SW480 (cell line): ENCODE results near the gene LAMC1.
"Not testable (repeated sequence)": the region's sequence is repeated elsewhere in the genome, so short reads cannot be mapped to it uniquely, and the experiment has no call there.

ENCODE experiments used
- DNase-seq: peaks from one replicate; pipeline ENCODE4 v3.0.0-alpha.2; 2016; ENCODE audit warnings: low spot score

The LAMC1 gene

DNA sequence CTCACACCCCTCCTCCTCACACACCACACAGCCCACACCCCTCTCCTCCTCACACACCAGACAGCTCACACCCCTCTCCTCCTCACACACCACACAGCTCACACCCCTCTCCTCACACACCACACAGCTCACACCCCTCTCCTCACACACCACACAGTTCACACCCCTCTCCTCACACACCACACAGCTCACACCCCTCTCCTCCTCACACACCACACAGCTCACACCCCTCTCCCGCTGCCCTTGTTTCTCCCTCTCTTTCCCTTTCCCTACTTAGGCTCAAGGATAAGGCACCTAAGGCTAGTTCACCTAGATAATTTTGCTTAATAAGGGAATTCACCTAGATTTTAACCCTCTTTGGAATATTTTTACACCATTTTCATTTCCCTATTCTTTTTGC, 126.8 kb downstream of the LAMC1 start:
- DNase-seq, result not testable (repeated sequence)

DNA sequence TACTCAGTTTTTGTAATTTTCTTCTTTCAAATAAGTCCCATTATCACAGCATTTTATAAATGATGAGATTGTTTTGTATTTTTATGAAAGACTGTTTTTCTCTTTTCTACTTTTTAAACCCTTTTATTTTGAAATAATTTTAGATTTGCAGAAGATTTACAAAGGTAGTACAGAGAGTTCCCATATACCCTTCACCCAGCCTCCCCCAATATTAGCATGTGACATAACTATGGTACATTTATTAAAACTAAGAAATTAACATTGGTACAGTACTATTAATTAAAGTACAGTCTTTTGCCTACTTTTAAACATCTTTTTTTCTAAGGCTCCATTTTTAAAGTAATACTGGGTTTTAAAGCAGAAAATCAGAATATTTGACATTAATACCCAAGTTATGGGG, 127.2 kb downstream of the LAMC1 start:
- no peak for DNase-seq

DNA sequence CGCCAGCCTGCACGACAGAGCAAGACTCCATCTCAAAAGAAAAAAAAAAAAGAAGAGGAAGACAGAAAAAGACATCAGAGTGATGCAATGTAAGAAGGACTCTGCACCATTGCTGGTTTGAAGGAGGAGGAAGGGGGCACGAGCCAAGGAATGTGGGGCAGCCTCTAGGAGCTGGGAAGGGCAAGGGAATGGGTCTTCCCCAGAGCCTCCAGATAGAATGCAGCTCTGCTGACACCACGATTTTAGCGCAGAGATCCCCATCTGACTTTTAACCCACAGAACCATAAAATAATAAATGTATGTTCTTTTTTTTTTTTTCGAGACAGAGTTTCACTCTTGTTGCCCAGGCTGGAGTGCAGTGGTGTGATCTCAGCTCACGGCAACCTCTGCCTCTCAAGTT, 129.0 kb downstream of the LAMC1 start:
- no peak for DNase-seq

DNA sequence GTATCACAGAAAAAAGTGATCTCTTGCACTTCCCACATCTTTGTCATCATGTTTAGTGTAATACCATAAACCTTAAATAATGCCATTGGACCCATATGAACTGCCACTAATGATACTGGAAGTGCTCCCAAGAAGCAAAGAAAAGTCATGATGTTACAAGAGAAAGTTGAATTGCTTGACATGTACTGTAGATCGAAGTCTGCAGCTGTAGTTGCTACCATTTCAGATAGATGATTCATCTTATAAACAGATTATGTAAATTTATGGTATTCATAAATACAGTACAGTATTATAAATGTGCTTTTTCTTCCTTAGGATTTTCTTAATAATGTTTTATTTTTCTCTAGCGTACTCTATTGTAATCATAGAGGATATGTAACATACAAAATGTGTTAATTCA, 132.7 kb downstream of the LAMC1 start:
- DNase-seq, result no peak

DNA sequence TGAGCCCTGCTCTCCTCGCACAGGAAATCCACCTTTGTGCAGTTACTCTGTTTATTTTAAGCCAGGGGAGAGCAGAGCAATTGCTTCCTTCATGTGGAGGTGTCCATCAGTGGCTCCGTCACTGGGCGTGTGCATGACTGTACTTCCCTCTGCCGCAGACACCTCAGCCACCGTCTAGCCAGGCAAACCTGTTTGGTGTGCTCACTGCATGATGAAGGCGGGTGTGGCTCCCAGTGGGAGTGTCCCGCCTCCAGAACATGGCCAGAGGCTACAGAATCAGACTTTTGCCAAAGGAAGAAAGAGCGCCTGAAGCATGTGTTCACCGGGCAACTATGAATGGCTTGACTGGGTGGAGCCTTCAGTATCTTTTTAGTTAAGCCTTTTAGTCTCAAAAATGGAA, 136.7 kb downstream of the LAMC1 start:
- peak; percentile 89 for DNase-seq

DNA sequence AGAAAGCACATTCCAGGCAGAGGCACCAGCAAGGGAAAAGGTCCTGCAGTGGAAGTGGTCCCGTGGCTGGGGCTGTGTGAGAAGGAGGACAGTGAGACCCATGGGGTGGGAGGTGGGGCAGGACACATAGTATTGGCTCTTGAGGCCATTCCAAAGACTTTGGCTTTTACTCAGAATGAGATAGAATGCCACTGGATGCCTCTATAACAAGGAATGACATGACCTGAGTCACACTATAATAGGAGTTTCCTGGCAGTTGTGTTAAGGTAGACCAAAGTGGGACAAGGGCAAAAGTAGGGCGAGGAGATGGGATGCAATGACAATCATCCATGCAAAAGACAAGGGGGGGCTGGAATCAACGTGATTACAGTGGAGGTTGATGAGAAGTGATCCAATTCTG, 138.2 kb downstream of the LAMC1 start:
- no peak for DNase-seq

DNA sequence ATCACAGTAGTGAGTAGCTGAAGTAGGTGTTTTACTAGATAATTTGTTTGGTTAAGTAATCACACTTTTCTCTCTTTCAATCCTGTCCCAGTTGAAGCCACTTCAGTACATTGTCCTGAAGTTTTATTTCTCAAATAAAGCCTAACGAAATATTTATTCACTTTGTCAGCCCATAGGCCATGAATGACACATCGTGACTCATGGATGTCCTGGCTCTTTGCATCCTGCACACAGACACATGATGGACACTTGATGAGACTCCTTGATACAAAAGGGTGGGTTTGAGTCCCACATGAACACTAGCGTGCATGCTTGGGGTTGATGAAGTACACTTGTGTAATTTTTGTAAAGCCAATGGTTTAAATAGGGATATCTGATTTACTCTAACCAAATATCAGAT, 140.1 kb downstream of the LAMC1 start:
- DNase-seq, result peak; percentile 46

DNA sequence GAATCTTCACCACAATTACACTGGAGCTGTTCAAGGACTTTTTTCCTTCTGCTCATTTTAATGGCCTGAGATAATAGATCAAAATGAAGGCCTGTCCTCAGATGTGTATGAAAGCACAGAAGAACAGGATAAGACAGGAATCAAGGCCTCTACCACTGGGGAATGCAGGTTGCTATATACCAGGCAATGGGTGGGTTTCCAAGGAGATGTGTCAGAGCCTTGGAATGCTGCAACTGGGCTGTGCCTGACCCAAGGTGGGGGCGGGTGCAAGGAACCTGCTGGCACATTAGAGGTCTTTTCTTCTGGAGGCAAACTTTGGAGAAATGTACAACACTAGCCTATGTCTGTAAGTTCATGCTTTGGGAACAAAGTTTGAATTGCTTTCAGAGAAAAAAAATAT, 141.1 kb downstream of the LAMC1 start:
- DNase-seq, result peak; percentile 41

DNA sequence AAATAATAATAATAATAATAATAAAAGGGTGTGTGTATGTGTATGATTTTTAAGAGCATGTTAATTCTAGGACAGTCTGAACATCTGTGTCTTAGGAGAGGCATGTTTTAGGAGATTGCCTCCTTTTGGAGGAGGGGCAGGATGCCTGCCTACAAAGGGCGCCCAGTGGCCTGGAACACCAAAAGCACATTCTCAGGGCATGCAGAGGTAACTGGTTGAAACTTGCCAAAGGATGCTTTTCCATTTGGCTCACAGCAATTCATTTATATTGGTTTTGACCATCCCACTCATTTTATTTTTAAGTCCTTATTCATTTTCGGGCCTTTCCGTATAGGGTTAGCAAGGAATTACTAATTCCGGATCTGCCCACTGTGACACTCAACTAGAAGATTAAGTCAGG, 141.7 kb downstream of the LAMC1 start:
- DNase-seq, result no peak

DNA sequence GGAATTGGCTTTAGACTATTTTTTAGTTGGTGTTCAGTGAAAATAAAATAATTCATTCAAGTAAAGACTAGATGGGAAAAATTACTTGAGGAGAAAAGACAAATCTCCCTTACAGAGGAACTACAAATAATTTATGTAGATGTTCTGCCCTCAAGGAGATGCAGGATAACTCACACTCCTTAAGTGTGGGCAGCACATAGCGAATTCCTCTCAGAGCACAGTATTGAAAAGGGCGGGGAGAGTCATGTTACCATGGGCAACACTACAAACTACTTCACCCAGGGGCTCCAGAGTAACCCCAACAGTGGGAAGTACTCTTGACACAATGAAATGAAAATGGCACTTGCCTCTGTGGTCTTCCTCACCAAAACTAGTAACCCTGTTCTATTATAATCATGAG, 142.2 kb downstream of the LAMC1 start:
- no peak for DNase-seq

DNA sequence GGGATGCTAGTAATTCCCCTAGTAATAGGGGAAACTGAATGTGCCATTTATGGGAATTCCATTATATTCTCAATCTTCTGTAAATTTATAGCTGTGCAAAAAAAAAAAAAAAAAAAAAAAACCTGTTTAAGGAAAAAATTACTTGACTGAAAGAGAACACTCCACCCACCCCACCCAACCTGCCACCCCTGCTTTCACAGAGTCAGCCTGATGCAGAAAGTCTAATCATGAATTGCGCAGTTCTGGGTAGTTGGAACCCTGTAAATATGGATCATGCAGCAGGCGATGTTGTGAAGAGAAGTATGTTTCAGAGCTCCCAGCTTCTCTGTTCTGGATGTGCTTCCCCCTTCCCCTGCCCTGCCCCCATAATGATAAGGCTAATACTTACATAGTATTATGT, 143.2 kb downstream of the LAMC1 start:
- DNase-seq, result no peak

DNA sequence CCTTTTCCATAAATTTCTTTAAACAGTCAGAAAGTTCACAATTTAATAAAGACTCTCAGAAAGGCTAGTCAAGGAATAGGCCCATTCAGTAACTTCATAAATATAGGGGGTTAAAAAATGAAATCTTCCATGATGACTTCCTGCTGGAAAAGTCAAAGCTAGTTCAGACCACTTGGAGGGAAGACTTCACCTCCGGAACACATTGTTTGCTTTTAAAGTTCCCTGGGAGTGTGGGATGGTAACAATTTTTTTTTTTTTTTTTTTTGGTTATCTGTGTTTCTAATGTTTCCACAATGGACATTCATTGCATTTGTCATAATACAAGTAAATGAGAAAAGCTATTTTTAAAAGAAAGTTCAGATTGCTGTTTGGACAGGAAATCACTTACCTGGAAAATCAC, 144.5 kb downstream of the LAMC1 start:
- DNase-seq, result no peak

DNA sequence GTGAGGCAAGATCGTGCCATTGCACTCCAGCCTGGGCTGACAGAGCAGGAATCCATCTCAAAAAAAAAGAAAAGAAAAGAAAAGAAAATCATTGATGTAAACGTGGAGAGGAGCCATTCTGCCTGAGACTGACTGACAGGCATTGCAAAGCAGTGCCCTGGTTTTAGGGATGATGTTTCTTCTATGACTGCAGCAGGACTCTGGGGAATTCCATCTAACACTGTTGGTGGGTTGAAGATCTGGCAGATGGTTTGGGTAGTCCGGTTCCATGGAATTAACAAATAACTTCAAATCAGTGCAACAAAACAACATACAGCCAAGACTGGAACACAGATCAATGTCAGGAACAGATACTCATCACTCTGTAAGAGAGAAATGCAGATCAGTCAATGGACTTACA, 145.1 kb downstream of the LAMC1 start:
- no peak for DNase-seq

DNA sequence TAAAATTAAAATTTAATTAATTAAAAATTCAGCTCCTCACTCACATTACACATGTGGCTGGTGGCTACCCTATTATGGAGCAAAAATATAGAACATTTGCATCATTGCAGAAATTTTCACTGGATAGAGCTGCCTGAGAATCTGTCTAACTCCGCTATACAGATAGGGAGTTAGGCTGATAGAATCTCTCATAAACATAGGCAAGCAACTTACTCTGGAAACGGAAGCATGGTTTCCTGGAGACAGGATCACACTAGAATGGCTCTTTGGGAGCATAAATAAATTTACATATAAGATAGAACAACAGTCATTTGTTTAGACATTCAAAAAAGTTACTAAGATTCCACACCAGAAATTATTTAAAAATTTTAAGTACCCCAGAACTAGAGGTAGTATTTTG, 150.6 kb downstream of the LAMC1 start:
- no peak for DNase-seq

DNA sequence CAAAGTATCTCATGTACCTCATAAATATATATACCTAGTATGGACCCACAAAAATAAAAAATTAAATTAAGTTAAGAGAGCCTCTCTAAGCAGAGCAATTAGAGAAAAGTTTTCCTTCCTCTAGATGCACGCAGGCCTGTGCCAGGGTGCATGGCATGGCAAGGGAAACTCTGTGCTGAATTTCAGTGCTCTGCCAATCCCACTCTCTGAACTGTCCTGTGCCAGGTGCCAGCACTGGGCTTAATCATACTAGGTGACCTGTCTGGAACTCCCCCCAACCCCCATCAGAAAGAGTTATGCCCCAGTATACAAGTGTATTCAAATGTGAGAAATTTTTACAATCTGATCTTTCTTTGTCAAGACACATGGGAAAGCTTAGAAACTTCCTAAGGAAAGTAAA, 152.4 kb downstream of the LAMC1 start:
- DNase-seq, result no peak

DNA sequence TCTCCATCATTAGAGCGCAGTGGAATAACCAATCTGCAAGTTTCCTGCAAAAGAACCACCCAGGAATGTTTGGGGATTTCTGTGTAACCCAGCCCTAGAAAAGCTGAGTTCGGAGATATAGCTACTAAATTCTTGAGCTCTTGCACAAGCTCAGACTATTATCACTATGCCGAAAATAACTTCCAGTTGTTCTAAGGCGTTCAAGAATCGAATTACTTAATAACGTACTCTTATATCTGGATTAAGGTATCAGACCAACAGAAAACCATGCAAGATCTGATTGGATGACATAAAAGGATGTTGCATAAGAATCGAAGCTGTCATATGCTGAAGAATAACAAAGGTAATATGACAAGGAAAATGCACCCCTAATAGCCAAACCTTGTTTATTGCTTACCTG, 155.3 kb downstream of the LAMC1 start:
- no peak for DNase-seq

DNA sequence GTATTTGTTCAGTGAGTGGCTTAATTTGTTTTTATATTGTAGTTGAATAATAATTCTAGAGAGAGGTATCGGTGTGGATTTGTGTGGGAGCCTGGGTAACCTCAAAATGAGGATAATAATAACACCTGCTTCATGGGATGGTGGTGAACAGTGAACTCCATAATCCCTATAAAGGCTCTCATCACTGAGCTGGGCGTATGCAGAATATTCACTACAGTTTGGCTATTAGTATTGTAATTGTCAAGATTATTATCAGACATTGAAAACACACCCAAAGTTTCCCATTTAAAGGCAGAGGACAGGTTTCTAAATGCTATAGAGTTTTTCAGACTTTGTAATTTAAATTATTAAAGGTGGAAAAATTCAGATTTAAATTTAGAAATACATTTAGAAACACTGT, 155.8 kb downstream of the LAMC1 start:
- DNase-seq, result no peak

DNA sequence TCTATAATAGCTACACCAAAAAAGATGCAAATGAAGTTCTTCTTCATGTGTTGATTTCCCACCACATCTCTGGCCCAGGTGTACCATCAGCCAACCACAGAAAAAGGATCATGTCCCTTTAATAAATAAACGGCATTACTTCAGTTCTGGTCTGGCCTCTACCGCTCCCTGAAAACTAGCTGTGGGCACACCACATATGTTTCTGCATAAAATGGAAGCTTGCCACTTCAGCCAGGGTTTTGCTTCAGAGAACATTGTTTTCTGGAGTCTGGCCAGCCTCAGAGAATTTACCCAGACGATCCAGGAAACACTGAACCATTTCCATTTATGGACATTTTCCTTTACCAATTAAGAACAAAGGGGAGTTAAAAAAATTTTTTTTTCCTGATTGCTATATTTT, 157.0 kb downstream of the LAMC1 start:
- DNase-seq, result peak; percentile 47

DNA sequence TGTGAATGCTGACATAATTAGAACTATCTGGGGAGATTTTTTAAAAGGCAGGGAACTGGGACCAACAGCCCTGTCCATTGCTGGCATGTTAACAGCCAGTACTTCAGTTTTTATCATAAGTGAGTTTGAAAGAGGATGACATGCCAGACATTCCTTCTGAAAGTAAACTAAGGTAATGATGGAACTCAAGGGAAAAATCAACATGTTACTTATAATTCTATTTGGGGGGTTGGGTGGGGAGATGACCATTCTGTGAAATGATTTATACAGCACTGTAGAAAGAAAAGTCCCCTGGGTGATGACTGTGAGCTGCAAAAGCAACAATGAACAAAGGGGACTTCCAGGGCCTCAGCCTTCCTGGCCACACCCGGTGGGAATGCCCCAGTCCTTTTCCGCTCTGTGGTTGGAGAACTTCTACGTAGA, 157.4 kb downstream of the LAMC1 start:
- peak; percentile 92 for DNase-seq

DNA sequence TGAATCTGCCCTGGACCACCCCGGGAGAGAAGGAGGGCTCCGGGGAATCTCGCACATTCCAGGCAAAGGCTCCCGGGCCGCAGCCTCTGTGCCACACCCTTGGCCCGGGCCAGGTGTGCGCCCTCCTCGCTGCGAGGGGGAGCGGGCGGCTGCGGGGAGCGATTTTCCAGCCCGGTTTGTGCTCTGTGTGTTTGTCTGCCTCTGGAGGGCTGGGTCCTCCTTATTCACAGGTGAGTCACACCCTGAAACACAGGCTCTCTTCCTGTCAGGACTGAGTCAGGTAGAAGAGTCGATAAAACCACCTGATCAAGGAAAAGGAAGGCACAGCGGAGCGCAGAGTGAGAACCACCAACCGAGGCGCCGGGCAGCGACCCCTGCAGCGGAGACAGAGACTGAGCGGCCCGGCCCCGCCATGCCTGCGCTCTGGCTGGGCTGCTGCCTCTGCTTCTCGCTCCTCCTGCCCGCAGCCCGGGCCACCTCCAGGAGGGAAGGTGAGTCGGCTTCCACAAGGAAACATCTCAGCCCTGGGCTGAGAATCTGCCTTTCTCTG, 162.8 kb downstream of the LAMC1 start, which contains the start of gene LAMC2:
Gene LAMC2, plus strand, starts transcription at position 324 of the 550 bp plus-strand sequence. Its CDS starts 89 bp downstream, at position 413.
- DNase-seq, result peak; percentile 97

DNA sequence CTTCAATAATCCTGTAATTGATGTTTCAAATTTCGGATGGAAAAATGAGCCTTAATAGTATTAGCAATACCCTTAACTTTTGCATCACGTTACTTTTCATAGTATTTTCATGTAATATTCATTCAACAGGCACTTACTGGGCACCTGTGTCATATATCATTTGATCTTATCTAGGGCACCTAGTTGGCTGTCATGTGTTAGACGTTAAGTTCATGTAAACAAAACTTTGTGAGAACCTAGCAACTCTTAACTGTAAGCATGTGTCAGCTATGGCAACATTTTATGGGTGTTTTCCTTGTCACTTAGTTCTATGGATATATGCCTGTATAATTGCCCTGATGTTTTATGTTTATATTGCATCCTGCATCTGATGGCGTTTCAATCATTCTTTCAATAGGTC, 163.6 kb downstream of the LAMC1 start:
- DNase-seq, result no peak

DNA sequence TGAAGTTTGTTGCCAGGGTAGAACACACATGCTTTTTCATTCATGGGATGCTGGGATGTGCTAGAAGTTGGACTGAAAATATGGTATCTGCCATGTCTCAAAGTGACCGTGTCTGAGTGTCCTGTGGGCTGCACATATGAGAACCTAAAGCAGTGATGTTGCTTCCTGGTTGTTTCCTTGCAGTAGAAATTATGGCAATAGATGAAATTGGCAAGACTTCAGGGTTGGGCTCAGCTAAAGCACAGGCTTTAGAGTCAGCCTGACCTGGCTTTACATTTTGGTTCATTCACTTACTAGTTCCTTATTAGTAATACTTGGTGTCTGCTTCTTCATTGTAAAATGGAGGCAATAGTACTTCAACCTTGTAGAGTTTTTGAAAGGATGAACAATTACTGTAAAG, 165.0 kb downstream of the LAMC1 start:
- DNase-seq, result no peak

DNA sequence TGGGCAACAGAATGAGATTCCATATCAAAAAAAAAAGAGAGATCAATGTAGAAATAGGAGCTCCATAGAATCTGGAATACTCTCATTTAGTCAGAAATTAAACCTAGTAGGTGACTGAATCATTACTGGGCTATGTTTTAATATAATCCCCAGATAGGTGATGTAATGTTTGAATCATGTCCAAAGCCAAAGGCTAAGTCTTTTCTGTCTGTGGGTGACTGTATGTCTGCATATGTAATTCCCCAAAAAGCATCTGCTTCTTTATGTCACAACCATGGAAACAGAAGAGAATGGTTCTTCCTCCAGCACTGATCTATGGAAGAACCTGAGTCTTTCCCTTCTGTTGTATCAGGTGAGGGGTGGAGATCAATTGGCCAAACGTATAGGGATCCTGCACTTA, 168.6 kb downstream of the LAMC1 start:
- no peak for DNase-seq

DNA sequence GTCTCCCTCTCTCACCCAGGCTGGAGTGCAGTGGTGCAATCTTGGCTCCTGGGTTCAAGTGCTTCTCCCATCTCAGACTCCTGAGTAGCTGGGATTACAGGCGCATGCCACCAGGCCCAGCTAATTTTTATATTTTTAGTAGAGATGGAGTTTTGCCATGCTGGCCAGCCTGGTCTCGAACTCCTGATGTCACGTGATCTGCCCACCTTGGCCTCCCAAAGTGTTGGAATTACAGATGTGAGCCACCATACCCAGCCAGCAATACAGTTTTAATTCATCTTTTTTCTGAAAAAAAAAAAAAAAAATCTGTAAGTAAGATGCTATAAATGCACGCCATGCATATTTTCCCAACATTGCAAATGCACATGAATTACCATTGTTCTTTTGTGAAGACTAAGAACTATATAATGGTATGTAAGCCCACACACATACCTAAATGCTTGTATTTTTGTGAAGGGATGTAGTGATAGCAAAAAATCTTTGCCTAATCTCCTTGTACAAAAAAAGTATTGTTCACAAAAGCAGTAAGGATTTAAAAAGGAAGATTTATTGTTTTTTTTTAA, 170.8 kb downstream of the LAMC1 start:
- no peak for DNase-seq
